Lower lobe of right lung (tissue), 2 donors: ENCODE results near the gene MAP3K20. TPM values are rescaled to one million over a fixed set of nuclear protein-coding genes. Genes with fewer than 3 reads are reported as not detected.

Experiments used
- ATAC-seq, 2 donors: fragments of 200-7000 bp; cut with Tn5 transposase; one replicate each; pipeline ENCODE4 v1.9.1; 2020 to 2022; ENCODE audit warnings: mild to moderate bottlenecking in 2 of 2, moderate library complexity in 2 of 2
- DNase-seq: peaks from one replicate; pipeline ENCODE4 v3.0.0-alpha.2; 2020
- H3K27ac ChIP-seq: fragments of 200-600 bp; one replicate; pipeline ENCODE4 v1.8.0; 2022
- H3K27me3 ChIP-seq: fragments of 200-600 bp; one replicate; pipeline ENCODE4 v1.8.0; 2022; ENCODE audit warnings: low read depth
- H3K36me3 ChIP-seq: fragments of 200-600 bp; one replicate; pipeline ENCODE4 v1.8.0; 2022; ENCODE audit warnings: mild to moderate bottlenecking
- H3K4me1 ChIP-seq: fragments of 200-600 bp; one replicate; pipeline ENCODE4 v1.8.0; 2022
- H3K4me3 ChIP-seq: fragments of 200-600 bp; one replicate; pipeline ENCODE4 v1.8.0; 2022; ENCODE audit warnings: mild to moderate bottlenecking
- H3K9me3 ChIP-seq: fragments of 200-600 bp; one replicate; pipeline ENCODE4 v1.8.0; 2022
- CTCF ChIP-seq: fragments of 200-600 bp; IDR thresholded peaks from one replicate; pipeline ENCODE4 v1.8.0; 2022; ENCODE audit warnings: antibody characterized with exemption, mild to moderate bottlenecking
- intact Hi-C: fragments of 100-400 bp; cut with DNase I; formaldehyde crosslinking; loops from one replicate; pipeline ENCODE4 v1.11.0; 2022
- total RNA-seq: library from RNA; stranded (reverse); fragmentation: NEBNext Ultra II Directional; extraction: Animal tissue kit (Norgen Biotek cat#: 25700); gene quantifications from one replicate; pipeline ENCODE4 v1.2.1, GENCODE V29; 2021
- donor health status: DM: no; HTN: yes; CAD: no; lungs with severe emphysema.

MAP3K20 gene
- total RNA-seq, 1 donor from 2014 or later: 40.8 TPM

- Histone ChIP-seq H3K27ac (no peak overlapping the region), H3K27me3 (no peaks in the 10 kb centered on the region), H3K4me1 (peaks cover 15% of the 10 kb centered on the region), H3K9me3 (no peaks in the 10 kb centered on the region), H3K4me3 (no peak overlapping the region), H3K36me3 (no peaks in the 10 kb centered on the region)
- intact Hi-C loops: no loop called here
- no peak for TF ChIP-seq CTCF
- ATAC-seq (no peak), DNase-seq (no peak)
Measured at GRCh38 chr2:173185437-173185836, 109.8 kb downstream of the MAP3K20 start.

DNA sequence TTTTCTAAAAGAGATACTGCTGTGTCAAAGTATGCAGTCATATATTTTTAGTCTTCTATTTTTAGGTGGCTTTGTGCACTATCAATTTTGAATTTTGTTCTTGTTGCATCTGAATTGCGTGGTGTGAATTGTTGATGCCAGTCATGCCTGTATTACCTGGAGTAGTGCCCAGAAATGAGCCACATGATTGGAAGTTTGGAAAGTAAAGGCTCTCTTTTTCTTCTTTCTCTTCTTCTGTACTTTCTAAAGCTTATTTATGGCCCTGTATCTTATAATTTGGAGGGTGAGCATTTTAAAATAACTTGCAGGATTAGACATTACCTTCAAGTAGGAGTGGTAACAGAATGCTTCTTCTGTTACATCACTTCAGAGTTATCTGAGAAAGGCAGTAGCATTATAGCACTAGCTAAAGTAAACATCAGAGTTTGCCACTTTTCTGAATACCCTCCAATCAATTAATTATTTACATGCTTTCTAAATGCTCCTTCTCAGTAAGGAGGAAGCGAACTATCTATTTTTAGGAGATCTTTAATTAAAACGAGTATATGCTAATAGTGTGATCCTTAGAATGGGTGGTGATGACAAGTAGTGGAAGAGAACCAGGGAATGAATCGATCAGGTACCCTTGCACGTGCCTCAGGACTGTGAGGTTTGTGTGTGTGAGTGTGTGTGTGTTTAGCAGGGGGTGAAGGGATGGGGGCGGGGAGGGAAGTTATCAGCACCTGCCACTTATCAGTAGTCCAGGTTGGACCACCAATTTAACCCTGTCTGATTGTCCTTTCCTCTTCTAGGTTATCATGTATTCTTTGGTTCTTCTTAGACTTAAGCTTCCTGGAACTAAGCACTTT, 112.5 kb downstream of the MAP3K20 start:
- Histone ChIP-seq H3K9me3 (no peaks in the 10 kb centered on the region), H3K4me3 (no peak overlapping the region), H3K27me3 (no peaks in the 10 kb centered on the region), H3K4me1 (peaks cover 24% of the 10 kb centered on the region), H3K27ac (no peak overlapping the region), H3K36me3 (peaks cover 6% of the 10 kb centered on the region)
- DNase-seq: no peak
- intact Hi-C loops: no loop called here
- no peak for TF ChIP-seq CTCF
- ATAC-seq: no peak

DNA sequence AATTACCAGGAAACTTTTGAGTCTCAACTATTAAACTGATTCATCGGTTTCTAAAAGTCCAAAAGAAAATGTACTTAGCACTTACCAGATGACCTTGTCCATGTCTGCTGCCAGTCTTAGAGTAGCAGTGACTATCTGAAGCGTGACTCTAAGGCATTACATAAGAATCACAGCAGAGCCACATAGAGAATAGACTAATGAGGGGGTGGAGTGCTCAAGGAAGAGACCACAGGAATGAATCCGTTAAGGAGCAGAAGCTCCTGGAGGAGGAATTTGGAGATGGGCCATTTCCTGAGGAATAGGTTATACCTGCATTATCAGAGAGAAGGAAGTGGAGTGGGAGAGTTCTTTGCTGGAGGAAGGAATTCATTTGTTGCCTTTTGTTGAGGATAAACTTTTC, 116.0 kb downstream of the MAP3K20 start:
- DNase-seq (no peak), ATAC-seq (no peak)
- Histone ChIP-seq H3K4me1 (peaks cover 24% of the 10 kb centered on the region), H3K4me3 (no peak overlapping the region), H3K9me3 (no peaks in the 10 kb centered on the region), H3K36me3 (peaks cover 6% of the 10 kb centered on the region), H3K27me3 (no peaks in the 10 kb centered on the region), H3K27ac (no peak overlapping the region)
- TF ChIP-seq CTCF: no peak
- intact Hi-C loops: no loop called here

DNA sequence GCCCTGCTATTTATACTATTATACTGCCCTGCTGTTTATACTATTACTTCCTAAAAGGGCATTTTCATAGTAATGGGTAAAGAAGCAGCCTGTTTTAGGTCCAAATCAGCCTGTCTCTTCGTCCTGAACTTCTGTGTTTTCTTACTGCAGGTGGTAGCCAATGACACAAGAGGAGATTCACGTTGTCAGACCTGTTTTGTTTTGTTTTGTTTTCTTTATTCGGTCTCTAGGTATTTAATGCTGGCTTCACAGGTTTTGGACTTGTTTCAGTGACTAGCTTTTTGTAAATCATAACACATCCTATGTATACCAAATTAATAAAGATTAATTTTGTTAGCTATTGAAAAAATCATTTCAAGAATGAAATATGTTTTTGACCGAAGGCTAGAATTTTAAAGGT, 116.4 kb downstream of the MAP3K20 start:
- no peaks in the 10 kb centered on the region for H3K9me3 ChIP-seq
- intact Hi-C loops: no loop called here
- peaks cover 24% of the 10 kb centered on the region for H3K4me1 ChIP-seq
- ATAC-seq (no peak), DNase-seq (no peak)
- H3K4me3 ChIP-seq: no peak overlapping the region
- no peak for TF ChIP-seq CTCF
- H3K27me3 ChIP-seq: no peaks in the 10 kb centered on the region
- peaks cover 6% of the 10 kb centered on the region for H3K36me3 ChIP-seq
- no peak overlapping the region for H3K27ac ChIP-seq

GRCh38 chr2:173193925-173194324, 118.3 kb downstream of the MAP3K20 start:
- no peak overlapping the region for H3K4me3 ChIP-seq
- H3K27me3 ChIP-seq: no peaks in the 10 kb centered on the region
- H3K4me1 ChIP-seq: peaks cover 10% of the 10 kb centered on the region
- no peak for DNase-seq
- intact Hi-C loops: no loop called here
- TF ChIP-seq CTCF: no peak
- no peak for ATAC-seq
- H3K36me3 ChIP-seq: peaks cover 19% of the 10 kb centered on the region
- H3K9me3 ChIP-seq: no peaks in the 10 kb centered on the region
- H3K27ac ChIP-seq: no peak overlapping the region
